ENCODE measurements around the gene CNOT2.

Gene CNOT2

DNA sequence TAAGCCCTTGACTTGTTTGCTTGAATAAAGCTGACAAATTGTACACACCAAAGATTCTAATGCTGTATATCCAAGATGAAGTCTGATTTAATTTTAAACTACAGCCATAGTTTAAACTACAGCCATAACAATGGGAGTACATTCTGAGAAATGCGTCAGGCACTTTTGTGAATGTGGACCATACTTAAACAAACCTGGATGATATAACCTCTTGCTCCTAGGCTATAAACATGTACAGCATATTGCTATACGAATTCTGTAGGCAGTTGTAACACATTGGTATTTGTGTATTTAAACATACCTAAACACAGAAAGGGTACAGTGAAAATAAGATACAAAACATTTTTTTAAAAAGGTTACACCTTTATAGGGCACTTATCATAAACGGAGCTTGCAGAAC lies 63.4 kb downstream of the CNOT2 start:
- no peak for DNase-seq

DNA sequence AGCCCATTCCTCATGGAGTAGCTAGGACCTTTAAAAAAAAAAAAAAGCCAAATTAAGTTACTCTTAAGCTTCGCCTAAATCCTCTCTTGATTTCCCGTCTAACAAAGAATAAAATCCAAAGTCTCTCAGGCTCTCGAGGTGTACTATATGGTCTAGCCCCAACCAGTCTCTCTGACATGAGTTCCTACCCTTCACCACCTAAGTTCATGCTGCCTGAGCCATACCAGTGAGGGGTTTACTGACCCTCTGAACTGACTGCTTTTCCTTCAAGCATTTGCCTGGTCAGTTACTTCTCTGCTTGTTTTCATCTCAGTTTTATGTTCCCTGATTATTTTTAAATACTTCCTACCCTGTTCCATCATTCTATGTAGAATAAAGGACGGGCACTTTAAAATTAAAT lies 64.6 kb downstream of the CNOT2 start:
- no peak for DNase-seq

DNA sequence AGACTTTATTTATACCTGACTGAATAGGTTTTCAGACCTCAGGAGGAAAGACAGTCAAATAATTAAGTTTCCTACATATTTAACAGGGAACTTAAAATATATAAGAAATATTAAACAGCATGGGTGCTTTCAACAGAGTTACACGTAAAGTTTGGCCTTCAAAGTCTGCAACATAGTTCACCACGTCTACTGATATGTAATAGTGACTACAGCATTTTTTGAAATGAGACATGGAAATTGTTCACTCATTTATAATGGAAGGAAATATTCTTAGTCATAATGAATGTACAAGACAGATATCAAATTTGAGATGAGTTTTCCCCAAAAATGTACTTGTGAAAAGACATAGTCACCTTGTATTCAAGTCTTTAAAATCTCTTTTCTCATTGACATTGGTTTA lies 66.1 kb downstream of the CNOT2 start:
- DNase-seq: no peak

DNA sequence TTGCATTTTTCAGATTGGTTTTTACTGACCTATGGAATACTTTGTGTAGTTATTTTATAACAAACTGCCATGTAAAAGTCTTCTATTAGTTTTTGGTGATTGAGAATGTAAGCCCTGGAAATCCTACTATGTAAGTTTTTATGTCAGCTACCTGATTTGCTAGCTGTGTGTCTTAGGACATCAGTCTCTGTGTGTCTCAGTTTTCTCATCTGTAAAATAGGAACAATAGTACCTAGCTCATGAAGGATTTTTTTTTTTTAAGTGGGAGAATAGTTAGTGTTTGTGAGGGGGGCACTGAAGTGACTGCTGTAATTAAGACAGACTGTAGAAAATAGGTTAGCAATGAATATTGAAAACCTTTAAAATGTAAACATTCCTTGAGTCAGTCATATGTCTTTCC lies 70.9 kb downstream of the CNOT2 start:
- no peak for DNase-seq

DNA sequence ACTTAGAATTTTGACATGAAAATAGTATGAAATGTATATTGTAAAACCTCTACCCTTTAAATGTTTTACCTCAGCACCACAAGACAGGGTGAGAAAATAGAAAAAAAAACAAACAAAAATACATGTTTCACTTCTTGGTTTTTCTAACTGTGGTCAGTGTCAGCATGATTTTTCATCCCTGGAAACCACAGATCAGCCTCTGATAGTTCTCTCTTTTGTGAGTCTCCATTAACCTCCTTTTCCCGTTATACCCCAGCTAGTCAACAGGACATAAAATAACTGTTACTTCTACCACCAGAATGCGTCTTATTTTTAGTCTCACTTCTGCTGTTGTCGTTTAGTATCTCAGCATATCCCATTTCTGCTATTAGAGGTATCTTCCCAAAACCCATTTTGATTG lies 74.5 kb downstream of the CNOT2 start:
- no peak for DNase-seq

DNA sequence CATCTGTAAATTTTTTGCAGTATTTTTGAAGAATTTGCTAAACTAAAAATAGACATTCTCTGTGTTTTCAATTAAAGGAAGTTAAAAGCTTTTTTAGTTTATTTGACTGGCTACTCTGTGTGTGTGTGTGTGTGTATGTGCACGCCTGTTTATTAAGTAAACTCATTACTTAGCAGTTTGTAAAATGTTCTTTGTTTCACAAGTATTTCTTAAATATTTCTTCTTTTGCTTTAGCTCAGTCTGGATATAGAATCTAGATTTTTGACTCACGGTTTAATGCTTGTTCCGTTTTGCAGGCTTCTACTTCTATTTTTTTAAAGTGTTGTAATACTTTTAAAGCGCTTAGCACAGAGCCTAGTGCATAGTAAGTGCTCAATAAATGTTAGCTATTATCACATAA lies 76.4 kb downstream of the CNOT2 start:
- DNase-seq: no peak

DNA sequence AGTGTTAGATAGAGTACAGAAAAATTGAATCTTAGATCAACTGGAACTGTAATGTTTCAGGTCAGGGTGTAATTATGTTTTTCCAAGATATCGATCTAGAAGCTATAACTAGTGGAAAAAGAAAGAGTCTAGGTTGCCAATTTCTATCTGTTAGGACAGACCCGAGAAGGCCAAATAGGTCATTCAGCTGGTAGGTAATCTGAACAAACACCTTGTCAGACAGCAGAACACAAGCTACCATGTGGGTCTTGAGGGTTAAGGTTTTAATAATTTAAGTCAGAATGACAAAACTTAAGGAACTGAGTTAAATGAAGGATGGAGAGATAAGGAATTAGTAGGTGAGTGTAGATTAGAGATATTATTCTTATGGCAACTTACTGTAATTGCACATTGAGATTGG lies 78.0 kb downstream of the CNOT2 start:
- DNase-seq: no peak

DNA sequence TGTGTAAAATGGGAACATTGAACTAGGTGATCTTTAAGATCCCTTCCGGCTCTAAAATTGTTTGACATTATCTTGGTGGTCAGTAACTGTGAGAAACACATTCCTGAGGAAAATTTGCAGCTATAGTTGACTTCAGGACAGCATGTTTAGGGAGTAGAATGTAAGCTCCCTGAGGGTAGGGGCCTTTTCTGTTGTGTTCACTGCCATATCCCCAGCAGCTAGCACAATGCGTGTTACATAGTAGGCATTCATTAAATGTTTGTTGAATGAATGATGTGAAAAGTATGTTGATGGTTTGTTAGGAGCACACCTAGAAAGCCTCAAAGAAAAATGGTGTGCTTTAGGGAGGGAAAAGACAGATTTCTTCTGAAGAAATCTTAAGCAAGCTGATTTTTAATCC lies 84.3 kb downstream of the CNOT2 start:
- no peak for DNase-seq

DNA sequence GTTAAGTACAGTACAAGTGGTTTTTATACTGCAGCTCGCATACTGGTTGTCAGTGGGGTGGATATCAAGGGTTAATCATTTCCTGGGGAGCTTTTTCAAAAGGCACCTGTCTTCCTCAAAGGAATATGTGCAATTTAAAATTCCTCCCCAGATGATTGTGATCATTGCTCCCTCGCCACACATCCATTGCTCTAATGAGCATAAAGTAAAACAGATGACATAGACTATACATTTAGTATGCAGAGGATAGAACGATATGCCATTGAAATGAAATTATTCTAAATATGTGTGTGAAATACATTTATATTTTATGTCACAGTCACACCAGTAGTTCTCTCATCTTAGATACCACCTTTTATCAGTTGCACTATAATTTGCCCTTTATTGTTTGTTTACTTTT lies 86.5 kb downstream of the CNOT2 start:
- no peak for DNase-seq

DNA sequence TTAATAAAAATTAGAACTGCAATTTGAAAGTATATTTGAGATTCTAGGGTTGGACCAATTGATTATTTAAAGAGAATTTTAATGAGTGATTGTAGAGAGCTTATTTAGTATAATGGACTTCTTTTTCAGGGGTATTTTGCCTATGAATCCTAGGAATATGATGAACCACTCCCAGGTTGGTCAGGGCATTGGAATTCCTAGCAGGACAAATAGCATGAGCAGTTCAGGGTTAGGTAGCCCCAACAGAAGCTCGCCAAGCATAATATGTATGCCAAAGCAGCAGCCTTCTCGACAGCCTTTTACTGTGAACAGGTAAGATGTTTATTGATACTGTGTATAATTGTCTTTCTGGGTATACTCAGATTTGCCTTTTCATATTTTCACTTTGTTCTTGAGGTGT lies 86.9 kb downstream of the CNOT2 start:
- no peak for DNase-seq

DNA sequence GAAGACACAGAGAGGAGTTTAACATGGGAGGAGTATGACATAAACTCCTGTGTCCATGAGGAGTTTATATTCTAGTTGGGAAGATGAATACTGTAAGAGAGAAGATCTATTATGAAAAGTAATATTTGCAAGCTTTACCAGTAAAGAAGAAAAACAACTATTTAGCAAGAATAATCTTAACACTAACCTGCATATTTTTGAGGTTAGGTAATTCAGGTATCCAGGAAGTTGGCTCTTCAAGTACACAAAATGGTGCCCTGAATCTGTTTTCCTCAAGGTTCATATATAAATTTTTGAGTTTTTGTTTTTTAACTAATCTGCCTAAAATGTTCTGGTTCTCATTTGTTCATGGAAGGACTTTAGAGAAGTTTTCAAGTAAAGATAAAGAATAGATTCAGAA lies 89.0 kb downstream of the CNOT2 start:
- no peak for DNase-seq

DNA sequence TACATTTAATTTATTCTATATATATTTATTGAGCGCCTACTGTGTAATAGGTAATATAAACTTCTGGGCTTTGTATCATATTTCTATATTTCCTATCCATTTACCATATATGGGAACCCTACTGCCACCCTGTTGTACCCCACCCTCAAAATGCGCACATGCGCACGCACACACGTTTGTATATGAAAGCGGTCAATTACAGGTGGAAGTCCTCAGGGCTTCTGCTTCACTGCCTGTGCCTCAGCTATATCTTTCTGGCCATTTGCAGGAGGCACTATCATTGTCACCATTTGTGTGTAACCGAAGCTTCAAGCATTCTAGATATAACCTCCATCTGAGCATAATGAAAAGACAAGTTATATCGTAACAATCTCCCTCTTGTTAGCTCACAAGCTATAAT lies 91.5 kb downstream of the CNOT2 start:
- no peak for DNase-seq

DNA sequence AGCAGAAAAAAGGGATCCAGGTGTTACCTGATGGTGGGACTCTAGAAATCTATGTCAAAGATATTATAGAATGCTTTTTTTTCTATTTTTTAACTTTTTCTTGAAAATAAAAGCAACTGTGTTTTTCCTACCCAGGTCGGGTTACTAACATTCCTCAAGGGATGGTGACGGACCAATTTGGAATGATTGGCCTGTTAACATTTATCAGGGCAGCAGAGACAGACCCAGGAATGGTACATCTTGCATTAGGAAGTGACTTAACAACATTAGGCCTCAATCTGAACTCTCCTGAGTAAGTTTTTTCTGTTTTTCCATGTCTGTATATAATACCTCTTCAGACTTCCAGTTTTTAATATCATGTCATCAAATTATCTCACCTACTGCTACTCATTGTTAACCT lies 95.3 kb downstream of the CNOT2 start:
- no peak for DNase-seq

DNA sequence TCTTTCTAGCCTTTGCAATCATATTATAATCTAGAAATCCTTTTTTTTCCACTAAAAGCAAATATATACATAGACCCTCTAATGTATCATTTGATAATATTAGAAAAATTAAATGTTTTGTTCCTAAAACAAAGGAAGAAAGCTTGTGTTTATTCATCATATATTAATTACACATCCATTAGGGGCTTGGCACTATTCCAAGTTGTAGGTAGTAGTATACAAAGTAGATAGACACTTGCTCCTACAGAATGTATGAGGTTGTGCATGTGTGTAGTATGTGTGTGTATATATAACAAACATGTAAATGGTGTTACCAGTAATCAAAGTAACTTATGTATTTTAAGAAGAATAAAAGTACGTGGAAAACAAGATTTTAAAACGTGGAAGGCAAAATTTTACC lies 107.8 kb downstream of the CNOT2 start:
- no peak for DNase-seq

DNA sequence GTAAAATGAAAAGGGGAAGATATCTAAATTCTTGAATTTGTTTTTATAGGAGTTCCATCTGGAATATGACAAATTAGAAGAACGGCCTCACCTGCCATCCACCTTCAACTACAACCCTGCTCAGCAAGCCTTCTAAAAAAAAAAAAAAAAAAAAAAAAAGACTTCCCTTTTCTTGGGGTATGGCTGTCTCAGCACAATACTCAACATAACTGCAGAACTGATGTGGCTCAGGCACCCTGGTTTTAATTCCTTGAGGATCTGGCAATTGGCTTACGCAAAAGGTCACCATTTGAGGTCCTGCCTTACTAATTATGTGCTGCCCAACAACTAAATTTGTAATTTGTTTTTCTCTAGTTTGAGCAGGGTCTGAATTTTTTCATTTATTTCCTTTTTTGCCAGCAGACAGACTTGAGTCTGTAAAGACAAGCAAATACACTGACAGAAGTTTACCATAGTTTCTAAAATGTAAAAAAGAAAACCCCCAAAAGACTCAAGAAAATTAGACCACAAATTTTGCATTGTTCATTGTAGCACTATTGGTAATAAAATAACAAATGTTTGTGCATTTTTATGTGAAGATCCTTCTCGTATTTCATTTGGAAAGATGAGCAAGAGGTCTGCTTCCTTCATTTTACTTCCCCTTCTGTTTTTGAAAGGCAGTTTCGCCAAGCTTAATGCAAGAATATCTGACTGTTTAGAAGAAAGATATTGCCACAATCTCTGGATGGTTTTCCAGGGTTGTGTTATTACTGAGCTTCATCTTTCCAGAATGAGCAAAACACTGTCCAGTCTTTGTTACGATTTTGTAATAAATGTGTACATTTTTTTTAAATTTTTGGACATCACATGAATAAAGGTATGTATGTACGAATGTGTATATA lies 110.8 kb downstream of the CNOT2 start:
- no peak for DNase-seq

DNA sequence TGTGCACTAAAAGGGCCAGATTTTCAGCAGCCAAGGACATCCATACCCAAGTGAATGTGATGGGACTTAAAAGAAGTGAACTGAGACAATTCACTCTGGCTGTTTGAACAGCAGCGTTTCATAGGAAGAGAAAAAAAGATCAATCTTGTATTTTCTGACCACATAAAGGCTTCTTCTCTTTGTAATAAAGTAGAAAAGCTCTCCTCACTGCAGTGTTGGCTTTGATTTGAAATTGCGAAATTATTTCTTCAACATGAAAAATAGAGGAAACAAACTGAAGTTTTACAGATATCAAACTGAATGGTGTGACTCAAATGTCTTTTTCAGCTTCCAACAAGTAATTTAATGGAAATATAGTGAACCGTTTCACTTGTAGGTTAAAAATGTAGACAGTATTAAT lies 111.6 kb downstream of the CNOT2 start:
- no peak for DNase-seq

DNA sequence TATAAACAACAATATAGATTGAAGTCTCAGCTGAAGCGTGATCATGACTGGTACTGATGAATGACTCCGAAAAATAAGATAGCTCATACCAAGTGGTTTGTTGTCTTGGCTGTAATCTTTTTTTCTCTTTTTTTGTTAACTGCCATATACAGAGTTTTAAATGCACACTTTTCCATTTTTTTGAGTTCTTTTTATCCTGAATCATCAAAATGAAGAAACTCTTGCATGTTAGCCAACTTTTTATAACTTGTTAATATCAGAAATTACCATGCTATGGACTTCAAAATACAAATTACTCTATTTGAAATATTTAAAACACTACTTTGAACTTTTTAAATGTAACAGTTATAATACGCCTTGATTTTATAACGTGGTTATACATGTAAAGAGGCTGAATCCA lies 112.7 kb downstream of the CNOT2 start:
- DNase-seq: no peak

DNA sequence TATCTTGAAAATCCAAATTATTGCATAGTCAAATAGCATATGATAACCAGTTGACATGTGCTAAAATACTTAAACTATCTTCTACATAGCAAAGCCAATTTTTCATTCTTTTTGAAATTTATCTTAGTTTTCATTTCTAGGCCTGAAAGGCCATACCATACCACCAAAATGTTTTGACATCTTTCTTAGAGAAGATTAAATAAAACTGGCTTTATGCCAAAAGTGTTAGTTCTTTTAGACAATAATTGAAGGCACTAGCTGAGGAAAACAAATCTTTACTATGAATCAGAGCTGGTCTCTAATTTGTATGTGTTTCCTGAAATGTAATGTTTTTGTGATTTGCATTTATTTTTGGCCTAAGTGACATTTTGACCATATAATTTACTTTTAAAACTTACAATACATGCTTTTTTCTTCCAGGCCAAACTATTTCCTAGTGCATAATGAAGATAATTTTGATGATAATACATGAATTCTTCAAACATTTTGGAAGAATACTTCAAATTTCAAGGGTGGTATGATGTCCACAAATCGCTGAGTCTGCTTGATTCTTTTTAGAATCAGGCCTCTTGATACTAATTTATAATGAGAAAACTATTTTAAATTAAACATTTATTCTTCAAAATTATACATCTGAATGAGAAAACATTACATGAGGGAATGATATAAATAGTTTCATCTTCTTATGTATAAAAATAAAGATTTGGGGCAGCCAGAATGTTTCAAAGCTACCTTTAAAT lies 116.4 kb downstream of the CNOT2 start:
- no peak for DNase-seq

DNA sequence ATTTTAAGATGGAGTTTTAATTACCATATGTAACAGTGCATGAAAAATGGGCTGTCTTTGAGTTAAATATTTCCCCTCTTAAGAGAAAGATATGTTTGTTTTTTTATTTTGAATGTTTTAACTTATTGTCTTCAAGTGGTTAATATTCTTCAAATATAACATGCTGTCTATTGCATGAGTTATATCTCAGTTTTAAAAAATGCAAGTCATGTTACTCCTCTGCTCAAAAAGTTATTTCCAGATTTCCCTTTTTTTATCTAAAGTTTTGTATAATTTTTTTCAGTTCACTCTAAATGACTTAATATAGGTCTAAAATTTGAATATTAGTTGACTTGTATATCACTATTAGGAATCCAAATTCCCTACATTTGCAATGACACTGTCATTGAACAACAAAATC lies 117.0 kb downstream of the CNOT2 start:
- DNase-seq: no peak

DNA sequence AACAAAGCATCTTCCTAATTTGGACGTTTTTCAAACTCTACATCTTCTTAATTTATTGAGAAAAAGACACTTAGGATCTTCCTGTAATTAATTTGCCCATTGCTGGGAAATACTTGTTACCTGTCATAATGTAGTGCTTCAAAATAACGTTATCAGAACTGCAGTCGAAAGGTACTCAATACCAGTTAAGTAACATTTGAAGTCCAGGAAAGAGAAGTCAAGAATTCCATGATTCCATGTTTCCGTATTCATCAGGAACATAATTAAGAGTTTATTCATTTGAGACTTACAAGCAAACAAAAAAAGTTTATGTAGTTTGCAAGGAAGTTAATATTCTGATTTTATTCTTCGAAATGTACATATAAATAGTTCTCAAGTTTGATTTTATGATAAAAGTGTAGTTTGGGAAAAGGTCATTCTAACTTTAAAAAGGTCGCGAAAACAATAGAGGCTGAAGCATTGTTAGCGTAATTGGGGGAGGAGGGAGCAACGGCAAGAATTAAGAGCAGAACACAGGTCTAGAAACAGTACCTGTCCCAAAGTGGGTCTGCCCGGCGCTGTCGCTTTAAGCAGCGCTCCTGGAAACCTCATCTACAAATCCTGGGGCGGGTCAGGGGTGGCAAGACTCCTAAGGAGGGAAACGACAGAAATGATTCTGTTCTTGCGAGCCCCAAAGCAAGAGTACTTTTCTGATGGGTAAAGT lies 121.6 kb downstream of the CNOT2 start:
- DNase-seq: no peak

DNA sequence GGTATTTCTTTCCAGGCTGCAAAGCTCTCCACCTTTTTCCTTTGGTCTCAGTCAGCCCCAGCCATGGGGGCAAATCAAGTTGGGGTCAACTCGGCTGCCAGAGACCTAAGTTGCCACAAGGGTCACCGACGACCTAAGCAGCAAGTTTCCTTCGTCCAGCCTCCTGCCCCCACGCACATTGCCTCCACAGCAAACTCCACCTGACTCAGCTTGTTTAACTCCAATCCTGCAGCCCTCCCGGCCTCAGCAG lies 122.1 kb downstream of the CNOT2 start:
- DNase-seq: no peak

DNA sequence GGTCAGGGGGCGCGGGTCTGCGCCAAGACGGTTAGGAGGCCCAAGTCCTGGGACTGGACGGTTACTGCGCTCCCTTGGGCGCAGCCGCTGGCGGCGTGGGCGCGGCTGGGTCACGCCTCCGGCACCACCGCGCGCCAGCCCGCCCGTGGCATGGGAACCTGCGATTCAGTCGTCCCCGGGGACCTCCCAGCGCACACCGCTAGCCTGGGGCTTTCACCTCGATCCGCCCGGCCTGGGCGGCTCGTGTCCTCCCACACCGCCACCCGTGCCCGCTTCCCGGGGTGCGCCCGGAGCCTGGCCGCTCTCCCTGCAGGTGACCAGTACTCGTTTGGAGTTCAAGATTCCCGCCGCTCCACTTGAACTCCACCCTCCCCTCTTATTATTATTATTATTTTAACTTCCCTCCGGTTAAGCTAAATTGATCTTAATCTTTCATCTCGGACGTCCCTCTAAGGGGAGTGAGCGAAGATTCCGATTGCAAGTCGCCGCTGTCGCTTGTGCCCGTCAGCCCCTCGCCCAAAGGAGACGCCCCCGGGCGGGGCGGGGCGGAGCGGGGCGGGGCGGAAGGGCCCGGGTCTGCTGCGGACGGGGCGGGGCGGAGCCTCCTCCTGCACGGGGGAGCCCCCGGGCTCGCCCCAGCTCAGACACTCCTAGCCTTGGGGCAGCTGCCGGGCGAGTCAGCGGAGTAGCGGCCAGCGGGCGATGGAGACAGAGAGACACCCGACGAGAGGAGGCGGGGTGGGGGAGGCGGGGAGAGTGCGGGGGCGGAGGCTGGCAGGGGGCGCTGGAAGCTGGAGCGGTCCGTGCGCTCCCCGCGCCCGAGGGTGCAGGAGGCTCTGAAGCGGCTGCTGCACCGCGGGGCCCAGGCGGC lies 122.7 kb downstream of the CNOT2 start, which contains the start of gene KCNMB4:
Gene KCNMB4, plus strand, starts transcription at position 643 of the 871 bp plus-strand sequence. CDS start 445 bp downstream, outside the sequence.
- DNase-seq: peak; percentile 86 to 88
